T47D (cell line): Measurements from ENCODE around the gene YWHAE.
"Not testable (repeated sequence)": the region's sequence is repeated elsewhere in the genome, so short reads cannot be mapped to it uniquely, and the experiment has no call there.

Experiments
- DNase-seq, 2 experiments: peaks; one replicate each; pipeline versions ENCODE4 v3.0.0 to v3.0.0-alpha.2; 2011 to 2012; ENCODE audit warnings: low read depth in 1 of 2, low spot score in 1 of 2
- JUND ChIP-seq: IDR thresholded peaks from 2 replicates; pipeline ENCODE4 v1.6.1; 2012; ENCODE audit warnings: low read depth
- in situ Hi-C: cut with HindIII; loops from 2 replicates; pipeline ENCODE4 v1.10.0; 2016; ENCODE audit warnings: low sequenced_read_pairs, low pct_unique_long_range_greater_than_20kb

The YWHAE gene

DNA sequence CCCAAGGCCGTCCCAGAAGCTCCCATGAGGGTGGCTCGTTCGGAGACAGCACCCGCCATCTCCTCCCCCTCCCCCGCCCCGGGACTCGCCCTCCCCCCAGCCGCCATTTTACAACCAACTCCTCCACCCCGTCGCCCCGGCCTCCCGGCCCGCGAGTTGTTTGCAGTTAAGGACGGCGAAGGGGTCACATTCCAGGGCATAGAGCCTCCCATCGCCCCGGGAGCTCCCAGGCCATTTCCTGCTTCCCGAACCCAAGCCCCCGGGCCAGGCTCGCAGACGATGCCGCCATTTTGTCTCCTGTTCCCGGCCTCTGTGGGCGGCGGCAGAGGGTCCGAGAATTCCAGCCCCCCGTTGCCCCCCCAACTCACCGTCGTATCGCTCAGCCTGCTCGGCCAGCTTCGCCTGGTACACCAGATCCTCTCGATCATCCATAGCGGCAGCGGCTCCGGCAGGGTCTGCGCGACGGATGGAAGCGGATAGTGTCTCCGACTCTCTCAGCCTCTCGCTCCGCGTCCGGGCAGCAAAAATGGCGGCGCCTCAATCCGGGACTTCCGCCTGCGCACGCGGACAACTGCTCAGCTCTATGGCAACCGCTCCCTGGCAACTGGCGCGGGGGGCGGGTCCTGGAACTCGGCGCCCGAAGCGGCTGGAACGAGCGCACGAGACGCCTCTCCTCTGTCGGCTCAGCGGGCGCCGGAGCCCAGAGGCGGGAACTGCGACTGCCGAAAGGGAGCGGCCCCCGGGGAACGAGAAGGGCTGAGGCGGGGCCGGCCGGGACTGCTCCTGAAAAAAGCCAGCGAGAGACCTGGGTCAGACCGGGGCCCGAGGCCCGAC, at the start of gene YWHAE:
Gene YWHAE (minus strand): TSS at position 544 of the 834 bp plus-strand sequence. CDS start 112 bp downstream, at position 432.
- no peak for TF ChIP-seq JUND
- in situ Hi-C loops = no loop called here
- peak; percentile 83 to 94 for DNase-seq

DNA sequence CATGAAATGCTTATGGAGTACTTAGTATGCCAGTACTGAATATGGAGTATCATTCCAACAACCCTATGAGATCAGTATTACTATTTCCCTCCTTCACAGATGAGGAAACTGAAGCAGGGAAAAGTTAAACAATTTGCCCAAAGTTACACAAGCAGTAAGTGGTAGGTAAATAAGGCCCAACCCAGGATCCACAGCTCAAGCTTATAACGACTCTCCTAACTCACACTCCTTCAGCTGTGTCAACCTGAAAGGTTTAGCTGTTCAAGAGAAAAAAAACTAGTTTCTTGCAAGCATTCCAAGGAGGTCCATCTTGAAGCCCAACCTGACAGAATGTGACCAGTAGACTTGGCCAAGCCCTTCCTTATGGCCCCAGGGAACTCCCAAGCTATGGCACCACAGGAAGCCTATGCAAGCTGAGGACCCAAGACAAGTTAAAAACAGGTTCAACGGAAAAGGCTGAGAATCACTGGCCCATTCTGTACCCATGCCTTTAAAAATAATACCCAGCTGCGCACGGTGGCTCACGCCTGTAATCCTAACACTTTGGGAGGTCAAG, 49.5 kb upstream of the YWHAE start:
- in situ Hi-C loops = no loop called here
- peak in 1 of 2 experiments; percentile 41 for DNase-seq
- TF ChIP-seq JUND = no peak

DNA sequence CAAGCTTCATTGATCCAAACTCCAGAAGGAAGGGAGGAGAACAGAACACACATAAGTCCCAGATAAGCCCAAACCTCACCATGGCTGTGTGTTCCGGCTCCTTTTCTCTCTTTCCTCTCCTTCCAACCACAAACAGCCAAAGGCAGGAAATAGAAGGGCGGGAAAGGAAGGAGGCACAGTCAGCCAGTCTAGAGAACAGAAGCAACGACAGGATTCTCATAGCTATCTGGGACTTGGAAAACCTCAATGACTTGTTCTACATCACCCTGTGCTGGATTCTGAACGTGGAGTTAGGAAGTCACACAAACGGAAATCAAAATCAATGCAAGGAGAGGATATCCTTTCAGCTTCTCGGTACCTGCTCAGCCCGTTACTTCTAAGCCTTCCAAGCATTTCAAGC, 47.0 kb upstream of the YWHAE start:
- DNase-seq = no peak
- TF ChIP-seq JUND = no peak
- in situ Hi-C loops = no loop called here

DNA sequence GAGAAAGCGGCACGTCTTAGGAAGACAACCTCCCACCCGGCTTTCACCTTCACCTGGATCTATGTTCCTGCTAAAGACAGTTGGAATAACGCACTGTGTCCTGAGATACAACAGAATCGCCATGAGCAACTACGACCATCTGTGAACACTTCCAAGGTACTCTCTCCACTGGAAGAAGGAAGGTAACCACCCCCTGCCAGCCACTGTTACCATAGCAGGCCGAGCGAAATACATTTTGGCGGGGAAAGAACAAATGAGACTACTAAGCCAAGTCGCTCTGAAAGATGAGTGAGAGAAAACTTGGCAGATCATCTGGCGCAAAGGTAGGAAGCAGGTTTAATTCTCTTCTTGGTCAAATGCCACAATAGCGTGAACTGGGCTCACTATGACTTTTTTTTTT, 46.2 kb upstream of the YWHAE start:
- no peak for DNase-seq
- TF ChIP-seq JUND = no peak
- in situ Hi-C loops = no loop called here

DNA sequence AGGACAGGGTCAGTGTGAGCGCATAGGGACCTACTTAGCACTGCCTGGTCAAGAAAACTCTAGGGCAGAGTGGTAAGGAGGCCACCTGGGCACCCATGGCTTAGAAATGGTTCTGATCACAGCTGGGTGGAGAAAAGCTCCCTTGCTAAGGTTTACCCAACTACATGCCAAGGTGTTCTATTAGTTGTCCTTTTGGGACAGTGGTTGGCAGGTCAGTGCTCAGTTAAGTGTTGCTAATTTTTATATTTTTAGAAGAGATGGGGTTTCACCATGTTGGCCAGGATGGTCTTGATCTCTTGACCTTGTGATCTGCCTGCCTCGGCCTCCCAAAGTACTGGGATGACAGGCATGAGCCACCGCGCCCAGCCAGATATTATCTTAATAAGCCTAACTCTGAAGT, 45.7 kb upstream of the YWHAE start:
- DNase-seq, in situ Hi-C loops: not testable (repeated sequence)

DNA sequence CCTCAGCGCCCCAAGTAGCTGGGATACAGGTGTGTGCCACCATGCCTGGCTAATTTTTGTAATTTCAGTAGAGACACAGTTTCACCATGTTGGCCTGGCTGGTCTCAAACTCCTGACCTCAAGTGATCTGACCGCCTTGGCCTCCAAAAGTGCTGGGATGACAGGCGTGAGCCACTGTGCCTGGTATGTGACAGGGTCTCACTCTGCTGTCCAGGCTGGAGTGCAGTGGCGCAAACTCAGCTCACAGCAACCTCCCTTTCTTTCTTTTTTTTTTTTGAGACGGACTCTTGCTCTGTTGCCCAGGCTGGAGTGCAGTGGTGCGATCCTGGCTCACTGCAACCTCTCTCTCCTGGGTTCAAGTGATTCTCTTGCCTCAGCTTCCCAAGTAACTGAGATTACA, 42.7 kb upstream of the YWHAE start:
- DNase-seq, in situ Hi-C loops: not testable (repeated sequence)

DNA sequence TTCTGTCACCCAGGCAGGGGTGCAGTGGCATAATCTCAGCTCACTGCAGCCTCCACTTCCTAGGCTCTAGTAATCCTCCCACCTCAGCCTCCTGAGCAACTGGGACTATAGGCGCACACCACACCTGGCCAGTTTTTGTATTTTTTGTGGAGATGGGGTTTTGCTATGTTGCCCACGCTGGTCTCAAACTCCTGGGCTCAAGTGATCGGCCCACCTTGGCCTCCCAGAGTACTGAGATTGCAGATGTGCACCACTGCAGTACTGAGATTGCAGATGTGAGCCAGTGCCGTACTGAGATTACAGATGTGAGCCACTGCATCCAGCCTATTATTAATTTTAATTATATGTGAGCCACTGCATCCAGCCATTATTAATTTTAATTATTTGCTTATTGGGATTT, 42.2 kb upstream of the YWHAE start:
- no peak for DNase-seq
- in situ Hi-C loops = no loop called here
- TF ChIP-seq JUND = no peak

DNA sequence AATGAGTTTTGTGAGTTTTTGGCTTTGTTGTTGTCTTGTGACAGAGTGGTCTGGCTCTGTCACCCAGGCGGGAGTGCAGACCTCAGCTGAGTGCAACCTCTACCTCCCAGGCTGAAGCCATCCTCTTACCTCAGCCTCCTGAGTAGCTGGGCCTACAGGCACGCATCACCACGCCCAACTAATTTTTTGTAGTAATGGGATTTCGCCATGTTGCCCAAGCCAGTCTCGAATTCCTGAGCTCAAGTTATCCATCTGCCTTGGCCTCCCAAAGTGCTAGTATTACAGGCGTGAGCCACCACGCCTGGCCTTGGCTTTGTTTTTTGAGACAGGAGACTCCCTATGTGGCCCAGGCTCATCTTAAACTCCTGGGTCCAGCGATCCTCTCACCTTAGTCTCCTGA, 40.9 kb upstream of the YWHAE start:
- no peak for TF ChIP-seq JUND
- in situ Hi-C loops = no loop called here
- DNase-seq = no peak

DNA sequence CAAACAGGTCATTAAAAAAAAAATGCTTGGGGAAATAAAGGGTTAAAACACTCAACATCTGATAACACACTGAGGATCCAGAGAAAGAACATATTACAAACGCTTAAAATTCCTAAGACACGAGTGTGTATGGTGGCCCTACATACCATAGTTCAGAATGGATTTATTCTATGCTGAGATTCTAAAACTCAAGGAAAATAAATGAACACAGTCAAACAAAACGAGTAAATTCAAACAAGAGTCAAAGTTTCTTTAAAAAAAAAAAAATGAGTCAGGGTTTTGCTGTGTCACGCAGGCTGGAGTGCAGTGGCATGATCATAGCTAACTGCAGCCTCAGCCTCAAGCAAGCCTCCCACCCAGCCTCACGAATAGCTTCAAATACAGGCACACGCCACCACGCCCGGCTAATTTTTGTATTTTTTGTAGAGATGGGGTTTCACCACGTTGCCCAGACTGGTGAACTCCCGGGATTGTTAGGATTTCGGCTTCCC, 38.6 kb upstream of the YWHAE start:
- TF ChIP-seq JUND = no peak
- in situ Hi-C loops = no loop called here
- no peak for DNase-seq

DNA sequence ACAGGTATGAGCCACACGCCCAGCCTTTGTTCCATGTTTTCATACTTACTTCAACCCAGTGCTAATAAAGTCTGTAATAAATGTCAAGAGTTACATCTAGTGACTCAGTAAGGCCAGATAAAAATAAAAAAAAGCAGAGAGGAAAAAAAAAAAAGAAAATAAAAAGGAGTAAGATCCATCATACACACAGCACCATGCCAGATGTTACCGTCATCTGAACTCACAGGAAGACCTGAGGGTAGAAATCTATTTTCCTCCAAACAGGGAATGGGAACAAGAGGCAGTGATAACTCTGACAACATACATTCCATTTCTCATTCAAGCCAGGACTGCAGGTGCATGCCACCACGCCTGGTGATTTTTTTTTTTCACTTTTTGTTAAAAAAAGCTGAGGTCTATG, 35.3 kb upstream of the YWHAE start:
- in situ Hi-C loops = no loop called here
- TF ChIP-seq JUND = no peak
- DNase-seq = no peak

DNA sequence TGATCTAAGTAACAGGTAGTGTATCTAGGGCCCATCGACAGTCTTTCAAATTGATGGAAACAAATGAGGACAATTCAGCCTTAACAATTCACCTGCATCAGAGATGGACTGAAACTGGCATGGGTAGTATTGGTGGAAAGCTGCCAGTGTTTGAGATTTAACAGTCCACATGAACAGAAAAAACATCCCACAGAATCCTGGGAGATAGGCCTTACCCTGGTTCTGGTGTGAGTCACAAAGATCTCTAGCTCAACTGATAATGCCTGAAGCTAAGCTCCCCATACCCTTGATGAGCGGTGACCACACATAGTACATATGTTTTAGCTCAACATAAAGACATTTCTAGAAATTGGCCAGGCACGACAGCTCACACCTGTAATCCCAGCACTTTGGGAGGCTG, 34.1 kb upstream of the YWHAE start:
- DNase-seq = no peak
- in situ Hi-C loops = no loop called here
- TF ChIP-seq JUND = no peak

DNA sequence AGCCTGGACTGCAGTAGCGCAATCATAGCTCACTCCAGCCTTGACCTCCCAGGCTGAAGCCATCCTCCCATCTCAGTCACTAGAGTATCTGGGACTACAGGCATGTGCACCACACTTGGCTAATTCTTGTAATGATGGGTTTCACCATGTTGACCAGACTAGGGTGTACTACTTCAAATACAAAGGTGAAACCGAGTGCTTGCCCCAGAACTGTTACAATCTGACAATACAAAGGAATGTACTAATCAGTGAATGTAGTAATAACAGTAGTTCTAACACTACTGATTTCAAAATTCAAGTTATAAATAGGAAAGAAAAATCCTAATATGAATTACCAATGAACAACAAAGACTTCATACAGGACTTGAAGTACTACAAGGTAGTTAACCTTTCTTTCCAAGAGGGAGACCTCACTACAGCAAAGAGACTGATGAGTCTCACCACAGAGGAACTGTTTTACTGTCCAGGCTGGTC, 31.6 kb upstream of the YWHAE start:
- no peak for DNase-seq
- TF ChIP-seq JUND = no peak
- in situ Hi-C loops = no loop called here

DNA sequence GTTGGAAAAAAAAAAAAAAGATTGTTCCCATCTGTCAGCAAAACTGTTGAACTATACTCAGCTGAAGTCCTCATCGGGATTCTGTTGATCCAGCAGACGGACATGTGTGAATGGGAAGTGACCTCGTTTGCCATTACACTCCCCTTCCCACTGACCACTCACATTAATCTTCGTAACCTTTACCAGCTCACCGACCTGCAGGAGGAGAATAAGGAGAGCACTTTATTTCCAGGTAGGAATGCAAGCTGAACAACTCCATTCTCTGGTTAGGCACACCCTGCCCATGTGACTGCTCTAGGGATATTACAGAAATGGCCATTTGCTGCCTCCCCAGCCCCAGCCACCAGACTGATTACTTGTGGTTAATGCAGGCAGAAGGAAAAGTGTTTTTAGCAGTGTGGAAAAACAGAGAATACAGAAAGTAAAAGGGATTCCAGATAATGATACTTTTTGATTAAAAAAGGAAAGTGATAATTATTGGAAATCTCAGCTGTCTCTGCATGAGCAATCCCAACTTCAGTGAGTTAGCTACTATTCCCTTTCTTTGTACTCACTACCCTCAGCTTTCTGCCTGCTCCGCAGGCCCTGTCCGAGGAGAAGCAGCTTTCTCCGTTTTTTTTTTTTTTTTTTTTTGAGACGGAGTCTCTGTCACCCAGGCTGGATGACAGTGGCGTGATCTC, 23.6 kb upstream of the YWHAE start:
- DNase-seq = no peak
- in situ Hi-C loops = no loop called here
- TF ChIP-seq JUND = no peak

DNA sequence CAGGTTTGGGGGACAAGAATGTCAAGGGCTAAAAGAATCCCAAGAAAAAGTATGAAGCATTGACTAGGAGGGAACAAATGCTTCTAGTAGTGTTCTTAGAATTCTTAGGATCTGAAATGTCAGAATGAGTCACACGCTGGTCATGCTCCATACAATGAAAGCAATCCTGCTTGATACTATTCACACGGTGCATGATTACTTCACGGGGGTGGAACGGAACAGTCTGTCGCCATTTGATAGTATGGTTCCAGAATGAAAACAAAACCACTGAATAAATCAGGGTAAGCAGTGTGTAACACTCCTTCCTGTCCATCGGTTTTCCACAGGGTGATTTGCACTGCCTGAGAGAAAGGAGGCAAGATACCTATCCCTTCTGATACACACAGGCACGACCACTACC, 22.9 kb upstream of the YWHAE start:
- no peak for TF ChIP-seq JUND
- in situ Hi-C loops = no loop called here
- DNase-seq = no peak
